HepG2 (cell line): ENCODE results near the gene TEX29. TPM values are rescaled to one million over a fixed set of nuclear protein-coding genes. Genes with fewer than 3 reads are reported as not detected.

ENCODE experiments used
- ATAC-seq: fragments of 200-7000 bp; cut with Tn5 transposase; 3 replicates; pipeline ENCODE4 v1.9.1; 2020; ENCODE audit warnings: mild to moderate bottlenecking, moderate library complexity
- BruUV-seq: library from RNA; stranded (reverse); fragments of 400-500 nt; replicated peaks from 2 replicates; lab custom pipeline; 2021; lab: Mats Ljungman, UMichigan
- CTCF ChIA-PET: fragments of 300-600 bp; formaldehyde crosslinking; extraction: SDS; loops from one replicate; lab custom pipeline; 2021; ENCODE audit warnings: low total read pairs, inconsistent platforms, low intra/inter-chr PET ratio; lab: Yijun Ruan, JAX
- POLR2A ChIA-PET: fragments of 350-600 bp; sonication (Branson Sonifier 250); formaldehyde crosslinking; loops from one replicate; lab custom pipeline; 2020; ENCODE audit warnings: antibody characterized with exemption, inconsistent platforms; lab: Yijun Ruan, JAX
- DNase-seq: peaks from one replicate; pipeline ENCODE4 v3.0.0-alpha.2; 2015; ENCODE audit warnings: low spot score
- FAIRE-seq: peaks from 3 replicates; lab custom pipeline; 2011; peaks lifted over from hg19 to GRCh38; lab: Jason Lieb, UNC
- H2AFZ ChIP-seq: one replicate; pipeline ENCODE4 v1.6.1; 2011; ENCODE audit warnings: low read length, inconsistent platforms
- H3K27ac ChIP-seq: fragments of 300-600 bp; 3 replicates; pipeline ENCODE4 v1.8.0; 2011; ENCODE audit warnings: mixed run types, mild to moderate bottlenecking, mixed read lengths, low read length, inconsistent platforms; ENCODE audit not compliant: insufficient read depth; ENCODE audit errors: extremely low read length
- H3K27me3 ChIP-seq, 2 experiments: fragments of 200-600 bp in 1 of 2; 2 replicates in 1 of 2; 3 replicates in 1 of 2; pipeline versions ENCODE4 v1.6.0 to v1.8.0; 2011; ENCODE audit warnings: low read length in 2 of 2, mild to moderate bottlenecking in 2 of 2, moderate library complexity in 2 of 2, inconsistent platforms in 1 of 2; ENCODE audit not compliant: insufficient read depth in 2 of 2, control insufficient read depth in 1 of 2
- H3K36me3 ChIP-seq, 2 experiments: fragments of 200-600 bp in 1 of 2; replicated peaks in 1 of 2; 2 replicates in 1 of 2; 3 replicates in 1 of 2; pipeline versions ENCODE4 v1.5.1 to v1.8.0; 2011; ENCODE audit warnings: low read length in 2 of 2, inconsistent platforms in 1 of 2; ENCODE audit not compliant: insufficient read depth in 2 of 2, control insufficient read depth in 1 of 2
- H3K4me1 ChIP-seq: 2 replicates; pipeline ENCODE4 v1.5.1; 2012; ENCODE audit warnings: low read length, inconsistent platforms; ENCODE audit not compliant: insufficient read depth
- H3K4me2 ChIP-seq: 2 replicates; pipeline ENCODE4 v1.6.0; 2011; ENCODE audit warnings: low read depth, low read length, inconsistent platforms
- H3K4me3 ChIP-seq, 3 experiments: fragments of 200-600 bp in 1 of 3; sonication (generic), shearing (Covaris generic) in 1 of 3; replicated peaks in 1 of 3; 2 replicates each; pipeline ENCODE4 v1.5.1; 2011 to 2016; ENCODE audit warnings: low read length in 3 of 3, inconsistent platforms in 2 of 3, low read depth in 2 of 3, mild to moderate bottlenecking in 2 of 3, control low read depth in 1 of 3, mixed read lengths in 1 of 3; ENCODE audit not compliant: insufficient read depth in 1 of 3
- H3K79me2 ChIP-seq: one replicate; pipeline ENCODE4 v1.6.1; 2011; ENCODE audit warnings: low read length, inconsistent platforms; ENCODE audit not compliant: insufficient read depth
- H3K9ac ChIP-seq: 2 replicates; pipeline ENCODE4 v1.6.0; 2011; ENCODE audit warnings: mild to moderate bottlenecking, low read depth, low read length, inconsistent platforms; ENCODE audit not compliant: insufficient read depth
- H3K9me3 ChIP-seq: 2 replicates; pipeline ENCODE4 v1.5.1; 2012; ENCODE audit warnings: mild to moderate bottlenecking, low read length
- H4K20me1 ChIP-seq: 2 replicates; pipeline ENCODE4 v1.6.0; 2011; ENCODE audit warnings: inconsistent platforms, mild to moderate bottlenecking, low read length, moderate library complexity; ENCODE audit not compliant: insufficient read depth
- FOXC1 ChIP-seq: sonication (generic); formaldehyde crosslinking; IDR thresholded peaks from 2 replicates; pipeline ENCODE4 v1.8.0; 2022; ENCODE audit warnings: mild to moderate bottlenecking, missing genetic modification reagents, borderline replicate concordance
- MTF1 ChIP-seq: sonication (generic); formaldehyde crosslinking; IDR thresholded peaks from 2 replicates; pipeline ENCODE4 v1.5.0; 2020; ENCODE audit warnings: missing genetic modification reagents
- SMYD3 ChIP-seq: sonication (generic); formaldehyde crosslinking; IDR thresholded peaks from 2 replicates; pipeline ENCODE4 v1.8.1; 2023; ENCODE audit warnings: mild to moderate bottlenecking, missing genetic modification reagents
- YEATS4 ChIP-seq: sonication (generic); formaldehyde crosslinking; IDR thresholded peaks from 2 replicates; pipeline ENCODE4 v1.4.0; 2020; ENCODE audit warnings: missing genetic modification reagents, borderline replicate concordance
- ZNF451 ChIP-seq: sonication (generic); formaldehyde crosslinking; IDR thresholded peaks from 2 replicates; pipeline ENCODE4 v1.5.0; 2020; ENCODE audit warnings: mild to moderate bottlenecking, missing genetic modification reagents
- ZNF552 ChIP-seq: sonication (generic); formaldehyde crosslinking; IDR thresholded peaks from 2 replicates; pipeline ENCODE4 v1.9.0; 2022; ENCODE audit warnings: missing genetic modification reagents, mild to moderate bottlenecking, borderline replicate concordance
- WGBS: methylation state at CpG from one replicate; pipeline ENCODE4 v1.1.6; 2017; ENCODE audit warnings: low lambda C conversion rate; 5-methylcytosine and 5-hydroxymethylcytosine counted together
- in situ Hi-C: cut with HindIII; loops from 2 replicates; pipeline ENCODE4 v1.10.0; 2017; ENCODE audit warnings: low pct_unique_long_range_greater_than_20kb; ENCODE audit not compliant: extremely low pct_ligation_motif_present
- intact Hi-C: fragments of 100-400 bp; cut with micrococcal nuclease; formaldehyde crosslinking; loops from one replicate; pipeline ENCODE4 v1.10.0; 2022; ENCODE audit not compliant: unreplicated experiment
- polyA plus RNA-seq, 8 experiments: library from polyadenylated mRNA; depleted of rRNA in 3 of 8; stranded (reverse) in 7 of 8; unstranded in 1 of 8; fragments of >200 nt; fragmentation: Illumina TruSeq in 4 of 8; extraction: Trizol in 4 of 8; gene quantifications; 2 replicates each; pipeline versions ENCODE4 v1.2.1 to v1.2.3, GENCODE V29; 2011 to 2016; ENCODE audit warnings: low read depth in 4 of 8, missing spikeins in 1 of 8, mixed read lengths in 1 of 8; ENCODE audit not compliant: insufficient read depth in 1 of 8
- total RNA-seq, 5 experiments: library from RNA; depleted of rRNA; stranded (reverse); fragments of >200 nt; fragmentation: Illumina TruSeq; extraction: Trizol; gene quantifications; 2 replicates each; pipeline ENCODE4 v1.2.3, GENCODE V29; 2016; ENCODE audit warnings: low read depth in 1 of 5
- TF ChIP-seq, protein P1 (sequence below): sonication (generic); formaldehyde crosslinking; conservative IDR thresholded peaks from 2 replicates; pipeline ENCODE4 v1.8.0; 2022; ENCODE audit warnings: low read depth, missing genetic modification reagents
- TF ChIP-seq, protein P2 (sequence below): sonication (generic); formaldehyde crosslinking; IDR thresholded peaks from 2 replicates; pipeline ENCODE4 v1.8.1; 2023; ENCODE audit warnings: mild to moderate bottlenecking, missing genetic modification reagents
- TF ChIP-seq, protein P3 (sequence below): sonication (generic); formaldehyde crosslinking; IDR thresholded peaks from 2 replicates; pipeline ENCODE4 v1.8.0; 2022; ENCODE audit warnings: low read depth, missing genetic modification reagents

Gene TEX29
- total and polyA plus RNA-seq, 2 of the 13 experiments (the other 11 are each of a cell fraction or from before 2014, with no cell fraction given), result 0.12 to 0.22 TPM

DNA sequence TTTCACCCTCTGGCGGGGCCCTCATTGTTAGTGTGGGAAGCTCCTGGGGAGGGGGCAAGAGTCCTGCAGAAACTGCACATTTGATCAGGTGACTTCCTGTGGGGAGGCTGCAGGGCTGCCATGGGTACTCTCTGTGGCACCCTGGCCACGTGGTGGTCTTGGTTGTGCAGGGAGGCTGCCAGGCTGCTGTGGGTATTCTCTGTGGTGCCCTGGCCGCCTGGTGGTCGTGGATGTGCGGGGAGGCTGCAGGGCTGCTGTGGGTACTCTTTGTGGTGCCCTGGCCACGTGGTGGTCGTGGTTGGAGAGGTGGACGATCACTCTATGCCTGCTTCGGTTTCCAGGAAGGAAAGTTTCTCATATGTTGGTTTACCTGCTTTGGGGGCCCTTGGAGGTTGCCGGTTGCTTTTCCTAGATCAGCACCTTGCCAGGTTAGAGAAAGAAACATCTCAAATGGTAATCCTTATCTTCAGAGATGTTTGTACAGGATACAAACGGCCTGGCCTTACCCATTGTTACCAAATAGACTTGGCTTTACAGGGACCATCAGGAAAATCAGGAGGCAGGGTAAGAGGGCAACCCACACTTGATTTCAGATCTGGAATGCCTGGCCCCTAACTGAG is 22.9 kb downstream of the TEX29 start:
- Histone ChIP-seq H2AFZ (no peak overlapping the region), H4K20me1 (no peaks in the 10 kb centered on the region), H3K36me3 (no peaks in the 10 kb centered on the region), H3K27me3 (peaks cover 0 to 7% of the 10 kb centered on the region in 2 experiments; a peak in 1 of 5 replicates), H3K4me1 (no peaks in the 10 kb centered on the region), H3K79me2 (no peaks in the 10 kb centered on the region), H3K4me2 (no peak overlapping the region), H3K27ac (no peak overlapping the region), H3K9me3 (no peaks in the 10 kb centered on the region)
- CTCF ChIA-PET, result no interaction called here
- BruUV-seq, result no TSS peak
- POLR2A ChIA-PET, result no interaction called here
- WGBS, result 18% methylated on average over 3 of the region's 11 CpGs
- no peak for DNase-seq
- intact Hi-C loops, result no loop called here
- TF ChIP-seq SMYD3 (CRISPR knock-in tag), result no peak
- TF ChIP-seq YEATS4 (CRISPR knock-in tag), result no peak
- no peak for TF ChIP-seq MTF1
- TF ChIP-seq, protein P1, sequence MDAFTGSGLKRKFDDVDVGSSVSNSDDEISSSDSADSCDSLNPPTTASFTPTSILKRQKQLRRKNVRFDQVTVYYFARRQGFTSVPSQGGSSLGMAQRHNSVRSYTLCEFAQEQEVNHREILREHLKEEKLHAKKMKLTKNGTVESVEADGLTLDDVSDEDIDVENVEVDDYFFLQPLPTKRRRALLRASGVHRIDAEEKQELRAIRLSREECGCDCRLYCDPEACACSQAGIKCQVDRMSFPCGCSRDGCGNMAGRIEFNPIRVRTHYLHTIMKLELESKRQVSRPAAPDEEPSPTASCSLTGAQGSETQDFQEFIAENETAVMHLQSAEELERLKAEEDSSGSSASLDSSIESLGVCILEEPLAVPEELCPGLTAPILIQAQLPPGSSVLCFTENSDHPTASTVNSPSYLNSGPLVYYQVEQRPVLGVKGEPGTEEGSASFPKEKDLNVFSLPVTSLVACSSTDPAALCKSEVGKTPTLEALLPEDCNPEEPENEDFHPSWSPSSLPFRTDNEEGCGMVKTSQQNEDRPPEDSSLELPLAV (CRISPR knock-in tag), result no peak
- TF ChIP-seq ZNF451 (CRISPR knock-in tag), result no peak
- TF ChIP-seq, protein P2, sequence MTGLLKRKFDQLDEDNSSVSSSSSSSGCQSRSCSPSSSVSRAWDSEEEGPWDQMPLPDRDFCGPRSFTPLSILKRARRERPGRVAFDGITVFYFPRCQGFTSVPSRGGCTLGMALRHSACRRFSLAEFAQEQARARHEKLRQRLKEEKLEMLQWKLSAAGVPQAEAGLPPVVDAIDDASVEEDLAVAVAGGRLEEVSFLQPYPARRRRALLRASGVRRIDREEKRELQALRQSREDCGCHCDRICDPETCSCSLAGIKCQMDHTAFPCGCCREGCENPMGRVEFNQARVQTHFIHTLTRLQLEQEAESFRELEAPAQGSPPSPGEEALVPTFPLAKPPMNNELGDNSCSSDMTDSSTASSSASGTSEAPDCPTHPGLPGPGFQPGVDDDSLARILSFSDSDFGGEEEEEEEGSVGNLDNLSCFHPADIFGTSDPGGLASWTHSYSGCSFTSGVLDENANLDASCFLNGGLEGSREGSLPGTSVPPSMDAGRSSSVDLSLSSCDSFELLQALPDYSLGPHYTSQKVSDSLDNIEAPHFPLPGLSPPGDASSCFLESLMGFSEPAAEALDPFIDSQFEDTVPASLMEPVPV, result no peak
- TF ChIP-seq ZNF552 (CRISPR knock-in tag), result no peak
- TF ChIP-seq, protein P3, sequence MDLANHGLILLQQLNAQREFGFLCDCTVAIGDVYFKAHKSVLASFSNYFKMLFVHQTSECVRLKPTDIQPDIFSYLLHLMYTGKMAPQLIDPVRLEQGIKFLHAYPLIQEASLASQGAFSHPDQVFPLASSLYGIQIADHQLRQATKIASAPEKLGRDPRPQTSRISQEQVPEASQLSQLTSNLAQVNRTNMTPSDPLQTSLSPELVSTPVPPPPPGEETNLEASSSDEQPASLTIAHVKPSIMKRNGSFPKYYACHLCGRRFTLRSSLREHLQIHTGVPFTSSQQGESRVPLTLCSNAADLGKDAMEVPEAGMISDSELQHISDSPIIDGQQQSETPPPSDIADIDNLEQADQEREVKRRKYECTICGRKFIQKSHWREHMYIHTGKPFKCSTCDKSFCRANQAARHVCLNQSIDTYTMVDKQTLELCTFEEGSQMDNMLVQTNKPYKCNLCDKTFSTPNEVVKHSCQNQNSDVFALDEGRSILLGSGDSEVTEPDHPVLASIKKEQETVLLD (CRISPR knock-in tag), result no peak
- no peak for TF ChIP-seq FOXC1 (CRISPR knock-in tag)
- TF ChIP-seq, all 625 proteins: peak for 0
- FAIRE-seq (no peak), ATAC-seq (no peak)
- Histone ChIP-seq H3K9ac (no peak overlapping the region), H3K4me3 (no peak overlapping the region)
- in situ Hi-C loops, result no loop called here
